Right atrium auricular region (tissue), 2 donors: ENCODE measurements around the gene ARAP2. TPM values are rescaled to one million over a fixed set of nuclear protein-coding genes. Genes with fewer than 3 reads are reported as not detected.

Experiments
- DNase-seq: peaks from one replicate; pipeline ENCODE4 v3.0.0-alpha.2; 2019; ENCODE audit warnings: low spot score
- H3K27ac ChIP-seq, 2 donors: fragments of 200-600 bp; sonication (generic); 1 replicate in 1 of 2; 2 replicates in 1 of 2; pipeline ENCODE4 v1.5.1; 2016 to 2019
- H3K27me3 ChIP-seq, 2 donors: fragments of 200-600 bp; sonication (generic); one replicate each; pipeline versions ENCODE4 v1.5.1 to v1.6.0; 2017 to 2019
- H3K36me3 ChIP-seq: fragments of 200-600 bp; sonication (generic); one replicate; pipeline ENCODE4 v1.5.1; 2016
- H3K4me1 ChIP-seq, 2 donors: fragments of 200-600 bp; sonication (generic); one replicate each; pipeline versions ENCODE4 v1.5.1 to v1.6.0; 2017 to 2019
- H3K4me3 ChIP-seq, 2 donors: fragments of 200-600 bp; sonication (generic); 1 replicate in 1 of 2; 2 replicates in 1 of 2; pipeline ENCODE4 v1.5.1; 2017 to 2019; ENCODE audit warnings: mild to moderate bottlenecking in 1 of 2, moderate library complexity in 1 of 2
- H3K9me3 ChIP-seq, 2 donors: fragments of 200-600 bp; sonication (generic); one replicate each; pipeline ENCODE4 v1.5.1; 2019
- CTCF ChIP-seq, 2 donors: fragments of 200-600 bp; sonication (generic); IDR thresholded peaks; one replicate each; pipeline ENCODE4 v1.5.1; 2019; ENCODE audit warnings: antibody characterized with exemption in 2 of 2
- total RNA-seq, 2 donors: library from RNA; depleted of rRNA; stranded (reverse); fragments of >200 nt; gene quantifications; one replicate each; pipeline ENCODE4 v1.1.0, GENCODE V29; 2016

Gene ARAP2
- total RNA-seq, 2 donors from 2014 or later: 5.7 to 10.1 TPM

- no peak for TF ChIP-seq CTCF (IDR thresholded peaks at IDR 0.05)
- Histone ChIP-seq H3K27ac (no peak overlapping the region), H3K36me3 (no peaks in the 10 kb centered on the region), H3K4me1 (no peaks in the 10 kb centered on the region), H3K9me3 (no peaks in the 10 kb centered on the region), H3K27me3 (no peaks in the 10 kb centered on the region), H3K4me3 (no peak overlapping the region)
- no peak for DNase-seq
These were observed 10.1 kb upstream of the ARAP2 start for GRCh38 chr4:36254371-36254770.

- Histone ChIP-seq H3K4me1 (no peaks in the 10 kb centered on the region), H3K4me3 (no peak overlapping the region), H3K27me3 (no peaks in the 10 kb centered on the region), H3K9me3 (no peaks in the 10 kb centered on the region), H3K36me3 (no peaks in the 10 kb centered on the region), H3K27ac (no peak overlapping the region)
- TF ChIP-seq CTCF (IDR thresholded peaks at IDR 0.05): no peak
- DNase-seq: no peak
These were observed 7.7 kb upstream of the ARAP2 start for GRCh38 chr4:36251983-36252382.

DNA sequence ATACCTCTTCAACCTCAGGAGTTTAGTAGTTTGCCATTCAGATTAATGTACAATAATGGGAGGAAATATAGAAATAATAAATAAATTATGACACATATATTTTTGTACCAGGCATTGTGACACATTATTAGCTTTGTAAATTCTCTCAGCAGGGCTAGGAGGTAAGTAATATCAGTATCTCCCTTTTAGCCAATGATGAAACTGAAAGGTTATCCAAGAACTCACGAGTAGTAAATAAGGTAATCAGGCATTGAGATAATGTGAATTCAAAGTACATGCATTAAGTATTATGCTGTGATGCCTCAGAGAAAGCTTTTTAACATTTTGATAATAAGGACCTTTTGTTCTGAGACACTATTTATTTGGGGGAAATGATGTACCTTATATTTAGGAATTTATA is 5.3 kb upstream of the ARAP2 start:
- H3K4me1 ChIP-seq: no peaks in the 10 kb centered on the region
- TF ChIP-seq CTCF (IDR thresholded peaks at IDR 0.05): no peak
- no peaks in the 10 kb centered on the region for H3K9me3 ChIP-seq
- no peaks in the 10 kb centered on the region for H3K36me3 ChIP-seq
- DNase-seq: no peak
- no peak overlapping the region for H3K27ac ChIP-seq
- no peaks in the 10 kb centered on the region for H3K27me3 ChIP-seq
- no peak overlapping the region for H3K4me3 ChIP-seq

DNA sequence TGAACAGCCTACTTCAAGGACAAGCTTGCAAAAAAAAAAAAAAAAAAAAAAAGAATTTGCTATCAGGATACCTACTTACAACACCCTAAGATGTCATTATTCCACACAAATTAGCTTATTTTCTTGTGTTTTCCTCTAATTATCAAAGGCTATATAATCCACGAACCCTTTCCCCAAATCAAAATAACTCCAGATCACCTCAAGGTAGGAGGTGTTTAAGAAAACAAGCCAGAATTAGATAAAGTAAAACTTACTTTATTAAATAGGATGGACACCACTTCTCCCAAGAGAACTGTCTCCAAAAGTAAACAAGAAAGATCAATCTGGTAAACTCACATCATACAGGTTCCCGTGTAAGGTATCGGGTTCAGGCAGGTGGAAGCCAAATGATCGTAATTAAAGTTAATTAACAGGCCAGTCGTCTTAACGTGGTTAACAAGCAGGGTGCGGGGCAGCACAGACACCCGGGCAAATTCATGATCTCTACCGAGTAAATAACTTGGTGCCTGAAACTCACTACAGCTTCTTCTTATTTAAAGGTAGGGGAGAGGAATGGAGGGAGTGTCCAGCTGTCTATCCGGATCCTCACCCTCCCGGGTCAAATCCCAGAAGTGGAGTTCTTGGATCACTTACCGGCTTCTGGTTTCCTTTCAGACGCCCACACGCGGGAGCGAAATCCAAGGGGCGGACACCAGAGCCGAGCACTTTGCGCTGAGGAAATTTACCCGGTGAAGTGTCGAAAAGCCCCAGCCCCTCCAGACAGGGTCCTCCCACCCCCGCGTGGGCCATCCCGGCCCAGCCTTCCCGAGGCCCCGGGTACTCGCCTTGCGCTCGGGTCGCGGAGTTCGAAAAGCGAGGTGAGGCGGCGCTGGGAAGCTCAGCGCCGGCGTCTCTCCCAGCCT is 708 bp downstream of the ARAP2 start:
- H3K9me3 ChIP-seq: no peaks in the 10 kb centered on the region
- H3K27ac ChIP-seq: peak overlapping the region; percentile 71
- H3K27me3 ChIP-seq: peaks cover 0 to 3% of the 10 kb centered on the region in 2 donors
- H3K4me1 ChIP-seq: no peaks in the 10 kb centered on the region
- H3K36me3 ChIP-seq: no peaks in the 10 kb centered on the region
- TF ChIP-seq CTCF (IDR thresholded peaks at IDR 0.05): no peak
- H3K4me3 ChIP-seq: peak overlapping the region; percentile 51 to 63
- peak; percentile 63 for DNase-seq

DNA sequence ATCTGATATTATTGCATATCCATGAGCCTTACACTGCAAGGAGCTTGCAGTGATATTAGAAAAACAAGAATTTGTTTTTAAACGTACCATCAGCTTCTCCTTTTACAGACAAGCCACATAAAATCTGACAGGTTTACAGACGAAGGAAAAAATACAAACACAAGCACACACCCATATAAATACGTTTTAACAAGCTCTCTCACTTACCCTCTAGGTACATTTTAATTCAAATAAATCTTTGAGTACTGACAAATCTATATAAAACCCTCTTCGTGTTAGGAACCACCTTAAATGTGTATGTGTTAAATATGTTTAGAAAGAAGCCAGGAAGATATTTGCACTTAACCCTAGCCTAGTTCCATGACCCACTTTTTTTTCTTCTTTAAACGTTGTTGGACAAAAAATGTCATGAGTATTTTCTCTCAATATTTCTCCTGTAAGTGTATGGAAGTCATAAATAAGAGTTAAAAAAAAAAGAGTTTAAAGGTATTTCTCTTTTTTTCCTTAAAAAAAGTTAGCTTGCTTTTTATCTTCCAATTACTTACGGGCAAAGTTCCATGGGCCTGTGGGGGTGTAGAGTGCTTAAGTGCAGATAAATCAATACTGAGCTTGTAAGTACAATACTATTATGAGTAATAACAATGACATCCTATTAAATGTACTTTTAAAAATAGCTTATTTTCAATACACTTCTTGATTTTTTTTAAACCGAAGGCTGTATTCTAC is 1.5 kb downstream of the ARAP2 start:
- H3K4me1 ChIP-seq: no peaks in the 10 kb centered on the region
- peak overlapping the region in 1 of 2 donors; percentile 63 for H3K4me3 ChIP-seq
- DNase-seq: no peak
- H3K27me3 ChIP-seq: peaks cover 0 to 3% of the 10 kb centered on the region in 2 donors
- no peaks in the 10 kb centered on the region for H3K36me3 ChIP-seq
- no peak for TF ChIP-seq CTCF (IDR thresholded peaks at IDR 0.05)
- peak overlapping the region in 1 of 2 donors; percentile 71 for H3K27ac ChIP-seq
- no peaks in the 10 kb centered on the region for H3K9me3 ChIP-seq
